ENCODE data around the gene KCNC1.

KCNC1 gene

GRCh38 chr11:17738151-17738973, 3.8 kb downstream of the KCNC1 start:
- TF ChIP-seq CTCF (IDR thresholded peaks at IDR 0.05; ENCODE audit: low read length, missing control alignments) = no peak
- no peak for DNase-seq (ENCODE audit: low read depth)
- no peak overlapping the region for H3K4me3 ChIP-seq (replicated peaks; ENCODE audit: low read depth, low read length)

- H3K4me3 ChIP-seq (replicated peaks; ENCODE audit: low read depth, low read length) = no peak overlapping the region
- no peak for DNase-seq (ENCODE audit: low read depth)
- TF ChIP-seq CTCF (IDR thresholded peaks at IDR 0.05; ENCODE audit: low read length, missing control alignments) = no peak
Observed at GRCh38 chr11:17739945-17740338, 5.4 kb downstream of the KCNC1 start.

GRCh38 chr11:17740649-17741235, 6.2 kb downstream of the KCNC1 start:
- H3K4me3 ChIP-seq (replicated peaks; ENCODE audit: low read depth, low read length) = no peak overlapping the region
- no peak for TF ChIP-seq CTCF (IDR thresholded peaks at IDR 0.05; ENCODE audit: low read length, missing control alignments)
- DNase-seq (ENCODE audit: low read depth) = no peak

- no peak for DNase-seq (ENCODE audit: low read depth)
- no peak for TF ChIP-seq CTCF (IDR thresholded peaks at IDR 0.05; ENCODE audit: low read length, missing control alignments)
- no peak overlapping the region for H3K4me3 ChIP-seq (replicated peaks; ENCODE audit: low read depth, low read length)
Observed at GRCh38 chr11:17741487-17741886, 6.9 kb downstream of the KCNC1 start.

GRCh38 chr11:17742019-17742418, 7.4 kb downstream of the KCNC1 start:
- no peak for TF ChIP-seq CTCF (IDR thresholded peaks at IDR 0.05; ENCODE audit: low read length, missing control alignments)
- DNase-seq (ENCODE audit: low read depth) = no peak
- H3K4me3 ChIP-seq (replicated peaks; ENCODE audit: low read depth, low read length) = no peak overlapping the region

- no peak for DNase-seq (ENCODE audit: low read depth)
- H3K4me3 ChIP-seq (replicated peaks; ENCODE audit: low read depth, low read length) = no peak overlapping the region
- TF ChIP-seq CTCF (IDR thresholded peaks at IDR 0.05; ENCODE audit: low read length, missing control alignments) = no peak
Observed at GRCh38 chr11:17743026-17743807, 8.6 kb downstream of the KCNC1 start.
